BJ (cell line): Measurements from ENCODE around the gene AGAP1. TPM values are rescaled to one million over a fixed set of nuclear protein-coding genes. Genes with fewer than 3 reads are reported as not detected.
A peak's percentile ranks its signal among the peaks of the same experiment; 100 is the strongest.

Experiments used
- CTCF ChIA-PET: fragments of 350-600 bp; formaldehyde crosslinking; extraction: SDS; loops from one replicate; lab custom pipeline; 2021; ENCODE audit warnings: antibody characterized with exemption, inconsistent platforms; lab: Yijun Ruan, JAX
- POLR2A ChIA-PET: fragments of 300-600 bp; sonication (Branson Sonifier 250); formaldehyde crosslinking; extraction: SDS; loops from one replicate; lab custom pipeline; 2021; ENCODE audit warnings: antibody characterized with exemption; lab: Charles Lee
- DNase-seq: peaks from one replicate; pipeline ENCODE4 v3.0.0-alpha.2; 2011; ENCODE audit warnings: low read depth
- H3K27me3 ChIP-seq: 2 replicates; pipeline ENCODE4 v1.6.0; 2011; ENCODE audit warnings: low read length; ENCODE audit not compliant: control insufficient read depth, insufficient read depth
- H3K36me3 ChIP-seq: 2 replicates; pipeline ENCODE4 v1.5.1; 2011; ENCODE audit warnings: low read length; ENCODE audit not compliant: control insufficient read depth, insufficient read depth
- H3K4me3 ChIP-seq: 2 replicates; pipeline ENCODE4 v1.5.1; 2011; ENCODE audit warnings: low read depth, mild to moderate bottlenecking, control low read depth, low read length
- CTCF ChIP-seq: IDR thresholded peaks from 2 replicates; pipeline ENCODE4 v1.5.1; 2011; ENCODE audit warnings: low read depth, mild to moderate bottlenecking, control low read depth, inconsistent platforms, low read length, moderate library complexity; ENCODE audit not compliant: insufficient read depth
- polyA plus RNA-seq: library from polyadenylated mRNA; depleted of rRNA; stranded (reverse); fragments of >200 nt; gene quantifications from 2 replicates; pipeline ENCODE4 v1.2.3, GENCODE V29; 2011

AGAP1 gene
- polyA plus RNA-seq, 1 experiment, result 14.9 TPM

- ChIA-PET POLR2A (no interaction called here), CTCF (interaction anchor here (2.5 to 3.8 kb wide), 2 partner anchors 9 to 142 kb away, joined by 18 to 25 read pairs; no protein-coding TSS in a partner anchor)
- no peak for DNase-seq
- no peaks in the 10 kb centered on the region for H3K27me3 ChIP-seq
- H3K4me3 ChIP-seq, result no peak overlapping the region
- no peaks in the 10 kb centered on the region for H3K36me3 ChIP-seq
- no peak for TF ChIP-seq CTCF
These were observed 109.8 kb downstream of the AGAP1 start for GRCh38 chr2:235603659-235604058.

GRCh38 chr2:235605312-235606003 lies 111.6 kb downstream of the AGAP1 start:
- ChIA-PET POLR2A (interaction anchor here (1.1 kb wide), 1 partner anchor 10 kb away, joined by 4 read pairs; no protein-coding TSS in a partner anchor), CTCF (interaction anchor here (1.2 to 3.8 kb wide), 3 partner anchors 11 to 141 kb away, joined by 3 to 25 read pairs (median 18); no protein-coding TSS in a partner anchor)
- TF ChIP-seq CTCF, result no peak
- Histone ChIP-seq H3K4me3 (0 out of 2 replicates have a peak overlapping the region, but pooled peaks have one; percentile 14), H3K36me3 (no peaks in the 10 kb centered on the region), H3K27me3 (no peaks in the 10 kb centered on the region)
- DNase-seq, result peak; percentile 91

- no peak for DNase-seq
- H3K27me3 ChIP-seq, result no peaks in the 10 kb centered on the region
- ChIA-PET POLR2A (interaction anchor here (1.1 kb wide), 1 partner anchor 9 kb away, joined by 4 read pairs; no protein-coding TSS in a partner anchor), CTCF (interaction anchor here (1.2 to 3.8 kb wide), 3 partner anchors 11 to 140 kb away, joined by 3 to 25 read pairs (median 18); no protein-coding TSS in a partner anchor)
- no peaks in the 10 kb centered on the region for H3K36me3 ChIP-seq
- TF ChIP-seq CTCF, result no peak
- H3K4me3 ChIP-seq, result no peak overlapping the region
These were observed 112.3 kb downstream of the AGAP1 start for GRCh38 chr2:235606004-235606715.

GRCh38 chr2:235607546-235608199 lies 113.8 kb downstream of the AGAP1 start:
- POLR2A ChIA-PET, result no interaction called here
- no peak for TF ChIP-seq CTCF
- no peaks in the 10 kb centered on the region for H3K27me3 ChIP-seq
- CTCF ChIA-PET, result interaction anchor here (1.4 kb wide), 1 partner anchor 12 kb away, joined by 4 read pairs; no protein-coding TSS in a partner anchor
- H3K36me3 ChIP-seq, result no peaks in the 10 kb centered on the region
- no peak for DNase-seq
- no peak overlapping the region for H3K4me3 ChIP-seq
